ENCODE measurements around the gene SCFD2. TPM values are rescaled to one million over a fixed set of nuclear protein-coding genes. Genes with fewer than 3 reads are reported as not detected.
A peak's percentile ranks its signal among the peaks of the same experiment; 100 is the strongest.

Gene SCFD2
- total RNA-seq, 1 experiment from 2014 or later: 18.8 TPM

GRCh38 chr4:52861171-52861823 is 504.6 kb downstream of the SCFD2 start:
- no peak for DNase-seq (ENCODE audit: low read depth)

GRCh38 chr4:52860361-52860760 is 505.5 kb downstream of the SCFD2 start:
- DNase-seq (ENCODE audit: low read depth): no peak

- DNase-seq (ENCODE audit: low read depth): no peak
Measured at GRCh38 chr4:52856801-52857200, 509.1 kb downstream of the SCFD2 start.

GRCh38 chr4:52853351-52853750 is 512.5 kb downstream of the SCFD2 start:
- peak; percentile 64 for DNase-seq (ENCODE audit: low read depth)

GRCh38 chr4:52852711-52853110 is 513.1 kb downstream of the SCFD2 start:
- DNase-seq (ENCODE audit: low read depth): no peak

- no peak for DNase-seq (ENCODE audit: low read depth)
Measured at GRCh38 chr4:52852041-52852440, 513.8 kb downstream of the SCFD2 start.

- no peak for DNase-seq (ENCODE audit: low read depth)
Measured at GRCh38 chr4:52850406-52851124, 515.3 kb downstream of the SCFD2 start.

GRCh38 chr4:52848254-52848653 is 517.6 kb downstream of the SCFD2 start:
- no peak for DNase-seq (ENCODE audit: low read depth)

- DNase-seq (ENCODE audit: low read depth): no peak
Measured at GRCh38 chr4:52846502-52846901, 519.4 kb downstream of the SCFD2 start.

GRCh38 chr4:52844596-52844995 is 521.3 kb downstream of the SCFD2 start:
- no peak for DNase-seq (ENCODE audit: low read depth)

GRCh38 chr4:52843958-52844357 is 521.9 kb downstream of the SCFD2 start:
- no peak for DNase-seq (ENCODE audit: low read depth)

GRCh38 chr4:52843351-52843750 is 522.5 kb downstream of the SCFD2 start:
- no peak for DNase-seq (ENCODE audit: low read depth)

- no peak for DNase-seq (ENCODE audit: low read depth)
Measured at GRCh38 chr4:52842792-52843191, 523.1 kb downstream of the SCFD2 start.

GRCh38 chr4:52841682-52842456 is 524.0 kb downstream of the SCFD2 start:
- DNase-seq (ENCODE audit: low read depth): no peak

- DNase-seq (ENCODE audit: low read depth): no peak
Measured at GRCh38 chr4:52840531-52841370, 525.1 kb downstream of the SCFD2 start.

- no peak for DNase-seq (ENCODE audit: low read depth)
Measured at GRCh38 chr4:52838729-52839586, 526.9 kb downstream of the SCFD2 start.

GRCh38 chr4:52837716-52838558 is 527.9 kb downstream of the SCFD2 start:
- DNase-seq (ENCODE audit: low read depth): peak; percentile 69

- DNase-seq (ENCODE audit: low read depth): no peak
Measured at GRCh38 chr4:52836678-52837077, 529.2 kb downstream of the SCFD2 start.

GRCh38 chr4:52836120-52836519 is 529.7 kb downstream of the SCFD2 start:
- no peak for DNase-seq (ENCODE audit: low read depth)
